Spinal cord (tissue), 10 donors: Measurements from ENCODE around the gene ARHGEF39. TPM values are rescaled to one million over a fixed set of nuclear protein-coding genes. Genes with fewer than 3 reads are reported as not detected.
"Not testable (repeated sequence)": the region's sequence is repeated elsewhere in the genome, so short reads cannot be mapped to it uniquely, and the experiment has no call there.

Source experiments
- DNase-seq, 6 donors: peaks; one replicate each; pipeline versions ENCODE4 v3.0.0 to v3.0.0-alpha.2; 2013 to 2015; ENCODE audit warnings: low spot score in 6 of 6, low read depth in 4 of 6
- H3K27ac ChIP-seq: one replicate; pipeline ENCODE4 v1.5.1; 2013; ENCODE audit warnings: low read depth, low read length, control low read depth
- H3K27me3 ChIP-seq: one replicate; pipeline ENCODE4 v1.6.1; 2013; ENCODE audit warnings: low read length; ENCODE audit not compliant: control insufficient read depth, insufficient read depth
- H3K36me3 ChIP-seq: one replicate; pipeline ENCODE4 v1.6.1; 2013; ENCODE audit warnings: low read length; ENCODE audit not compliant: control insufficient read depth, insufficient read depth
- H3K4me1 ChIP-seq: one replicate; pipeline ENCODE4 v1.6.1; 2013; ENCODE audit warnings: low read length; ENCODE audit not compliant: control insufficient read depth, insufficient read depth
- H3K4me3 ChIP-seq: one replicate; pipeline ENCODE4 v1.5.1; 2013; ENCODE audit warnings: low read depth, low read length, control low read depth
- H3K9me3 ChIP-seq: one replicate; pipeline ENCODE4 v1.6.1; 2013; ENCODE audit warnings: low read length; ENCODE audit not compliant: control insufficient read depth, insufficient read depth
- WGBS: methylation state at CpG from one replicate; pipeline ENCODE4 v1.1.5; 2013; ENCODE audit warnings: missing lambda C conversion rate; ENCODE audit not compliant: insufficient coverage; 5-methylcytosine and 5-hydroxymethylcytosine counted together
- polyA plus RNA-seq, 2 donors: library from polyadenylated mRNA; unstranded; fragments of 120-200 nt; gene quantifications; one replicate each; pipeline ENCODE4 v1.2.1, GENCODE V29; 2013; ENCODE audit not compliant: insufficient read length in 2 of 2
- total RNA-seq, 2 donors: library from RNA; depleted of rRNA in 1 of 2; stranded (reverse); fragments of 120-200 nt in 1 of 2; fragments of >200 nt in 1 of 2; gene quantifications; one replicate each; pipeline versions ENCODE4 v1.2.3 to v1.2.4, GENCODE V29; 2013 to 2014
- donor health status: healthy.

Gene ARHGEF39
- total and polyA plus RNA-seq, 4 donors = 0.79 to 4.5 (median 2.3) TPM

GRCh38 chr9:35646153-35646532 lies 18.9 kb downstream of the ARHGEF39 start:
- WGBS = 5% methylated on average over 10 of the region's 11 CpGs
- no peaks in the 10 kb centered on the region for H3K36me3 ChIP-seq
- peaks cover 19% of the 10 kb centered on the region for H3K4me1 ChIP-seq
- H3K27me3 ChIP-seq = no peaks in the 10 kb centered on the region
- peak in 1 of 6 donors; percentile 62 for DNase-seq
- H3K4me3 ChIP-seq = peak overlapping the region; percentile 82
- no peaks in the 10 kb centered on the region for H3K9me3 ChIP-seq
- H3K27ac ChIP-seq = peak overlapping the region; percentile 83

DNA sequence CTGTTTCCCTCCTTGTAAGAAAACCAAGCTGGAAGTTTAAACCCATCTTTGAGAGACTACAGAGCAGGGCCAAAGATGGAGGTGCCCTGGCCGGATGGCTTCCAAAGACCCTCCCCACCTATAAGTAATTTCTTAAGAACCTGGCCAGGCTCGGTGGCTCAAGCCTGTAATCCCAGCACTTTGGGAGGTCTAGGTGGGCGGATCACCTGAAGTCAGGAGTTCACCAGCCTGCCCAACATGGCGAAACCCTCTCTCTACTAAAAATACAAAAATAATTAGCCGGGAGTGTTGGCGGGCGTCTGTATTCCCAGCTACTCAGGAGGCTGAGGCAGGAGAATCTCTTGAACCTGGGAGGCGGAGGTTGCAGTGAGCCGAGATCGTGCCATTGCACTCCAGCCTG lies 19.3 kb downstream of the ARHGEF39 start:
- not testable (repeated sequence) for DNase-seq, H3K9me3 ChIP-seq, H3K36me3 ChIP-seq, H3K27me3 ChIP-seq
- Histone ChIP-seq H3K27ac (peak overlapping the region; percentile 83), H3K4me1 (peaks cover 19% of the 10 kb centered on the region), H3K4me3 (peak overlapping the region; percentile 82)
- WGBS = 75% methylated on average over 4 of the region's 10 CpGs

DNA sequence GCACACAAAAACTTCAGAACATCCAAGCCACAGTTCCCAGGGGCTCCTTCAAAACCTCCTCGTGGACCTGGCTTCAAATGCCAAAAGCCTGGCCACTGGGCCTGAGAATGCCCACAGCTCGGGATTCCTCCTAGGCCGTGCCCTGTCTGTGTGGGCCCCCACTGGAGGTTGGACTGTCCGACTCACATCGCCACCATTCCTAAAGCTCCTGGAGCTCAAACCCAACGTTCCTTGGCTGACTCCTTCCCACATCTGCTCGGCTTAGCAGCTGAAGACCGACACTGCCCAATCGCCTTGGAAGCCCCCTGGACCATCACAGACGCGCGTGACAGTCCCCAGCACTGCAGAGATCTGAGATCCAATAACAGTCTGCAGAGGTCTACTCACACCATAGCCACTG lies 21.9 kb downstream of the ARHGEF39 start:
- 93% methylated on average over 12 of the region's 12 CpGs for WGBS

DNA sequence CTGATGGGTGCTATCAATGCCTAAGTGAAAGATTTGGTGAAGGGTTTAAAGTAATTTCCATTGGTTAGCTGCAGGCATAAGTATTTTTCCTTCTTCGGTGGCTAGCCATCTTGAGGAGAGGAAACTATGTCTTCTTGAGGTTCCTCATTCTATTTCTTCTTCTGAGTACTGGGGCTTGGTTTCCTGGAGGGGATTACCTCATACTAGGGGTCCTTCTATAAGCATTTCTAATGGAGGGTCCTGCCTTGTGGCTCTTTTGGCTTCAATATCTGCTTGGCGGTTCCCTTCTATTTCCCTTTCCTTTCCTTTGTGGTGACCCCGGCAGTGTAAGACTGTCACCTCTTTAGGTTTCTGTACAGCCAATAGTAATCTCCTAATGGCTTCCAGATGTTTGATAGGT lies 23.5 kb downstream of the ARHGEF39 start:
- H3K9me3 ChIP-seq, DNase-seq, H3K27ac ChIP-seq, H3K27me3 ChIP-seq, H3K36me3 ChIP-seq, H3K4me3 ChIP-seq, H3K4me1 ChIP-seq: not testable (repeated sequence)
- WGBS = no CpG with 5 or more reads among the region's 3 CpGs

More for the DNA sequence above, 21.9 kb downstream of the ARHGEF39 start:
- Histone ChIP-seq H3K9me3 (no peaks in the 10 kb centered on the region), H3K36me3 (no peaks in the 10 kb centered on the region), H3K4me3 (no peak overlapping the region), H3K27ac (no peak overlapping the region), H3K4me1 (peaks cover 19% of the 10 kb centered on the region), H3K27me3 (no peaks in the 10 kb centered on the region)
- no peak for DNase-seq

DNA sequence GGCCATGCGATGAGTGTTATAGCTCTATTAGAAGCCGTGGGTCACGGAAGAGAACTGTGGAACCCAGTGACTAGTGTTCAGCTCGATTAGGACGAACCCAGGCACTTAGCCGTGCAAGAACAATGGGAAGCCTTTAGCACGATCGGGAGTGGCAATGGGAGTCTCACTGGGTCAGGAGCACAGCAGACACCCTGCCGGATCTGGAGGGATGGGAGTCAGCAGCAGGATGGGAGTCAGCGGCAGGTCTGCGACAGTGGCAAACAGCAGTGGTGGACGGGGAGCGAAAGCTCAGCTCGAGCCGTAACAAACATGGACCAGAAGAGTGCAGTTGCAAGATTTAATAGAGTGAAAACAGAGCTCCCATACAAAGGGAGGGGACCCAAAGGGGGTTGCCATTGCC lies 24.6 kb downstream of the ARHGEF39 start:
- H3K4me3 ChIP-seq, H3K9me3 ChIP-seq, H3K4me1 ChIP-seq, DNase-seq, H3K27me3 ChIP-seq, H3K27ac ChIP-seq, H3K36me3 ChIP-seq: not testable (repeated sequence)
- 94% methylated on average over 12 of the region's 15 CpGs for WGBS

DNA sequence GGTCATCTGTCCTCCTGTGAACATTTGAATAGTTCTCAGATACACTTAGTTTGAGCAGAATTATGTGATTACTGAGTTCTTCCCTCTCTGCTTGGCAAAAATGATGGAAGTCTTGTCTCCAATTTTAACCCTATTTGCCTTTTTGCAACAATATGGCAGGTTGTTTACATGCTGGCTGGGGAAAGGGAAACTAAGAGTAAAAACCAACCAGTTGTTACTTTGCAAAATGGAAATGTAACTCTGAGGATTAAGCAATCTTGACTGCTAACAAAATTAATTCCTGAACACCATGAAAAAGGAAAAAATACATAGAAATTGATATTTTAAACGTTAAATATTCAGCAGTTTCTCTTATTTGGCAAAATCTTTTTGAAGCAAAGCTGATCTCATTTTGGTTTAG lies 25.4 kb downstream of the ARHGEF39 start:
- no CpG with 5 or more reads among the region's 1 CpG for WGBS
- Histone ChIP-seq H3K9me3 (no peaks in the 10 kb centered on the region), H3K27ac (no peak overlapping the region), H3K4me3 (no peak overlapping the region), H3K36me3 (no peaks in the 10 kb centered on the region), H3K4me1 (no peaks in the 10 kb centered on the region), H3K27me3 (no peaks in the 10 kb centered on the region)
- DNase-seq = no peak

GRCh38 chr9:35639225-35639624 lies 25.8 kb downstream of the ARHGEF39 start:
- H3K36me3 ChIP-seq, H3K27me3 ChIP-seq, H3K27ac ChIP-seq, H3K9me3 ChIP-seq, H3K4me3 ChIP-seq, H3K4me1 ChIP-seq, DNase-seq: not testable (repeated sequence)
- no CpG with 5 or more reads among the region's 1 CpG for WGBS

DNA sequence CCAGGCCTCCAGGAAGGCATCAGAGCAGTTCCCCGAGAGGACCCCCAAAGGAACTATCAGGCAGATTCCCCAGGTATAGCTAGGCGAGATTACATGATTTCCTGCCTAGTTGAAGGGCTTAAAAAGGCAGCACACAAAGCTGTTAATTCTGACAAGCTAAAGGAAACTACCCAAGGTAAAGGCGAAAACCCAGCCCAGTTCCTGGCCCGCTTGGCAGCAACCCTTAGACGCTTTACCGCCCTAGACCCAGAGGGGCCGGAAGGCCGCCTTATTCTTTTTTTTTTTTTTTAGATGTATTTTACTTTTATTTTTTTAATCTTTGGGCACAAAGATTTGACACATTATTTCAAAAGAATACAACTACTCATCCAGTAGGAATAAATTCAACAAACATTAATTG lies 26.2 kb downstream of the ARHGEF39 start:
- H3K27me3 ChIP-seq, H3K9me3 ChIP-seq, H3K27ac ChIP-seq, H3K36me3 ChIP-seq, DNase-seq, H3K4me3 ChIP-seq, H3K4me1 ChIP-seq: not testable (repeated sequence)
- no CpG with 5 or more reads among the region's 8 CpGs for WGBS

- DNase-seq, H3K9me3 ChIP-seq, H3K4me1 ChIP-seq, H3K4me3 ChIP-seq, H3K27ac ChIP-seq, H3K36me3 ChIP-seq, H3K27me3 ChIP-seq: not testable (repeated sequence)
- 94% methylated on average over 9 of the region's 9 CpGs for WGBS
Measured at GRCh38 chr9:35637427-35637955, 27.5 kb downstream of the ARHGEF39 start.

DNA sequence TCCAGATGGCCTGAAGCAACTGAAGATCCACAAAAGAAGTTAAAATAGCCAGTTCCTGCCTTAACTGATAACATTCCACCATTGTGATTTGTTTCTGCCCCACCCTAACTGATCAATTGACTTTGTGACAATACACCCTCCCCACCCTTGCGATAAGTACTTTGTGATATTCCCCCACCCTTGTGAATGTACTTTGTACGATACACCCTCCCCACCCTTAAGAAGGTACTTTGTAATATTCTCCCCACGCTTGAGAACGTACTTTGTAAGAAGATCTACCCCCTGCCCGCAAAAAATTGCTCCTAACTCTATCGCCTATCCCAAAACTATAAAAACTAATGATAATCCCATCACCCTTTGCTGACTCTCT lies 28.1 kb downstream of the ARHGEF39 start:
- not testable (repeated sequence) for H3K27me3 ChIP-seq, H3K4me3 ChIP-seq, DNase-seq, H3K27ac ChIP-seq, H3K36me3 ChIP-seq, H3K4me1 ChIP-seq, H3K9me3 ChIP-seq
- 94% methylated on average over 5 of the region's 6 CpGs for WGBS
